H54 (cell line): ENCODE results near the gene CCDC57.

Experiments used
- DNase-seq: peaks from one replicate; pipeline ENCODE4 v3.0.0; 2011; ENCODE audit warnings: low spot score, mixed read lengths; ENCODE audit not compliant: insufficient read length
- FAIRE-seq: peaks from 3 replicates; lab custom pipeline; 2011; peaks lifted over from hg19 to GRCh38; lab: Jason Lieb, UNC
- POLR2A ChIP-seq: IDR thresholded peaks from 2 replicates; pipeline ENCODE4 v1.6.1; 2011; ENCODE audit warnings: low read depth, mild to moderate bottlenecking, low read length

Gene CCDC57

DNA sequence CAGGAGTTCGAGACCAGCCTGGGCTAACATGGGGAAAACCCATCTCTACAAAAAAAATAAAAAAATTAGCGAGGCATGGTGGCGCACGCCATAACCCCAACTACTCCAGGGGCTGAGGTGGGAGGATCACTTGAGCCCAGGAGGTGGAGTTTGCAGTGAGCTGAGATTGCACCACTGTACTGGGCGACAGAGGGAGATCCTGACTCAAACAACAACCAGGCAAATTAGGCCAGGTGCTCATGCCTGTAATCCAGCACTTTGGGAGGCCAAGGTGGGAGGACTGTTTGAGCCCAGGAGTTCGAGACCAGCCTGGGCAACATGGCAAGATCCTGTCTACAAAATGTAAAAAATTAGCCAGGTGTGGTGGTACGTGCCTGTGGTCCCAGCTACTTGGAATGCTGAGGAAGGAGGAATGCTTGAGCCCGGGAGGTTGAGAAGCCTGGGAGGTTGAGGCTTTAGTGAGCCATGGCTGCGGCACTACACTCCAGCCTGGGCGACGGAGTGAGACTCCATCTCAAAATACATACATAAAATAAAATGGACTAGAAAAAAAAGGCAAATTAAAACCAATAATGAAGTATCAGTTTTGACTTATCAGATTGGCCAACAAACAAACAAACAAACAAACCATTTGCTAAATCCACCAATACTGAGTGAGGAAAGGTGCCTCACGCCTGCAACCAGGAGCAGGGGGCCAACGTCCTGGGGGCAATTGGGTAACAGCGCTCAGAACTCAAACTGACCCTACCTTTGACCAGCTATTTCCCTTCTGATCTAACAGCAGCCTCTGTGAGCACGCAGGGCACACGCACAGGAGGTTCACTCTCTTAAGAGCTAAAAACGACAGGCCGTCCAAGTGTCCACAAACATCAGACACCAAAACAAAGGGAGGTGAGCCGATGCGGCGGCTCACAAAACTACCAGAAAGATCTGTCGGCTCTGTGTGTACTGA lies 95.2 kb downstream of the CCDC57 start:
- no peak for TF ChIP-seq POLR2A
- DNase-seq (no peak), FAIRE-seq (no peak)

DNA sequence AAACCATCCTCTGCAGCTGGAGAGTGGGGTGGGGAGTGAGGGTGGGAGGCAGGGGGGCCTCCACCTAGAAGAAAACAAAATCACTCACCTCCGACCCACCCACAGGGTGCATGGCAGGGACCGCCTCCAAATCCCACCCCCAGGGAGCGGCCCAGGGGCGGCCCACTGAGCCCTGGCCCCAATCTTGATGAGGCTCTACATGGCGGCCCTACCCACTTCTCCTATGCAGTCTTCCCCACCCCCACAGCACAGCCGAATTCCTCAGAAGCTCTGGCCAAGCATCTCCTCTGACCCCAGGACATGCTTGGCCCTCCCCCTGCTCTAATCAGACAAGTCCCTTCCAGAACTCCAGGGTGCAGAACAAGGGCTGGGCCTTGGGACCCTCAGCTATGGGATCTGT lies 96.4 kb downstream of the CCDC57 start:
- FAIRE-seq, result no peak
- no peak for DNase-seq
- no peak for TF ChIP-seq POLR2A

DNA sequence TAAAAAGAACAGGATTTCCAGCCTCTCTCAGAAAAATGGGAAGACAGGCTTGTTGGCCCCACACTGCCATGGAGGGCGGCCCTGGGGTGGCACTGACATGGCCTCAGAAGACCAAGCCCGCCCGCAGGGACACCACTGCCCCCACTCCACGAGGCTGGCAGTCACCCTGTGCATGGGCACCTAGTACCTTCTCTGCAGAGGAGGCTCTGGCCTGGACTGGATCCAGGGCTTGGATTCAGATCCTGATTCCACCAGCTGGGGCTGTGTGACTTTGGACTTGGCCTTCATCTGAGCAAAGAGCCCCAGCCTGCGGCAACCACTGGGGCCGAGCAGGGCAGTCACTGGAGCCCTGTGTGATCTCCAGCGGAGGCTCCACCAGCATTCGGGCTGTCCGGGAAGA lies 97.8 kb downstream of the CCDC57 start:
- no peak for DNase-seq
- no peak for TF ChIP-seq POLR2A
- no peak for FAIRE-seq

DNA sequence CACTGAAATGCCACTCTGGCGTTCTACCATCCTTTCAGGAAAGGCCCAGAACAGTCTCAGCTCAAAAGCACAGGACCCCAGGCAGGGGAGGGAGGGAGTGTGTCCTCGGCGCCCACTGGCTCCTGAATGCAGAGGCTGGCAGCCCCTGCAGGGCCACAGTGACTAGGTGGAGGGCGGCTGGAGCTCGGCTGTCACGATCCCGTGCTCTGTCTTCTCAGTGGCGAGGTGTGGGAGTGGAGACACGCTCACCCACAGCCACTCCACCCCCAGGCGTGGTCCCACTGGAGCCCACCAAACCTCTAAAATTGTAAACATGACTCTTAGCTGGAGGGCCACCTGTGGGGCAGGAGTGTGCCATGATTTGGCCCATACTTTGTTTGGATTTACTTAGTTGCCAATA lies 98.2 kb downstream of the CCDC57 start:
- no peak for DNase-seq
- no peak for FAIRE-seq
- TF ChIP-seq POLR2A, result no peak

DNA sequence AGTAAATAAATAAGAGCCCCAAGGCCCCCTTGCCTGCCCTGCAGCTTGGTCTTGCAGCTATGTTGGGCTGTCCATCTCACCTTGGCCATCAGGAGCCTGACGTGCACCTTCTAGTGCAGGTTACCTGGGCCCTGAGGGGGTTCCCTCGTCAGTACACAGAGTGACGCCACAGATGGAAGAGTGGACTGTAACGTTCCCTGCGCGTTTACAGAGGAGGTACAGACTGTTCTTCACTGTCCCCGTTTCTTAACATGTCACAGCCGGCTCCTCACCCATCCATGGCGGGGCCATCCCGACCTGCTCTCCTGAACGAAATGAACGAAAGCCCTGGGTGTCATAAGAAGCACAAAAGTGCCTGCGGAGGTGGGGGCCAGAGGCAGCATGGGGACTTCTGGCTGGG lies 98.7 kb downstream of the CCDC57 start:
- TF ChIP-seq POLR2A, result no peak
- FAIRE-seq (no peak), DNase-seq (no peak)

DNA sequence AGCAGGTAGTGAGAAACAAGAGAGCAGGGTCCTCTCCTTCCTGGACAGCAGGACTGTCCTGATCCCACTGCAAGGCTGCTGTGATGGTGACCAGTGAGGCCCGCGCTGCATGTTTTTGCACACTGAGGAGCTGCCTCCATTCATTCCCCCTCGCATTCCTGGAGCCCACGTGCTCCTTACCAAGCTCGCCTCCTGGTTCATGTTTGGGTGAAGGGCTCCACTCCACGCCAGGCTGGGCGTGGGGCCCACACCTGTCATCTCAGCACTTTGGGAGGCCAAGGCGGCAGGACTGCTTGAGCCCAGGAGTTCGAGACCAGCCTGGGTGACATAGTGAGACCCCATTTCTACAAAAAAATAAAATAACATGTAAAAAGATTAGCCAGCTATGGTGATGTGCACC lies 99.2 kb downstream of the CCDC57 start:
- FAIRE-seq (no peak), DNase-seq (no peak)
- no peak for TF ChIP-seq POLR2A

DNA sequence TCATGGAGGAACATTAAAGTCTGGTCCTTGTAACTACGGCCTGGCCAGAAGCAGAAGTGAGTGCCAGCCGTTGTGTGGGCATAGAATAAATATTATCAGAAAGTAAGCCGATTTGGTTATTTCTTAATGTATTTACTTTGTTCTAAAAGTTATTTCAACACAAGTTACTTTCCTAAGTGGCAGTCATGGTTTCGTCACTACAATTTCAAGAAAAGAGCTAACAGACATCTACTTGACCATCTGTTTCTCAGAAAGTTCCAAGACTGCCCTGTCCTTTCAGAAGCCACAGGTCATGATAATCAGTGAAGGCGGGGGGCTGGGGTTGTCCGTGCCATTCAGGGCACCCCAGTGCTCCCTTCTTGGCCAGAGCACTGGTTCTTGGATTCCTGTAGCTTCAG lies 99.7 kb downstream of the CCDC57 start:
- DNase-seq (no peak), FAIRE-seq (no peak)
- TF ChIP-seq POLR2A, result no peak

DNA sequence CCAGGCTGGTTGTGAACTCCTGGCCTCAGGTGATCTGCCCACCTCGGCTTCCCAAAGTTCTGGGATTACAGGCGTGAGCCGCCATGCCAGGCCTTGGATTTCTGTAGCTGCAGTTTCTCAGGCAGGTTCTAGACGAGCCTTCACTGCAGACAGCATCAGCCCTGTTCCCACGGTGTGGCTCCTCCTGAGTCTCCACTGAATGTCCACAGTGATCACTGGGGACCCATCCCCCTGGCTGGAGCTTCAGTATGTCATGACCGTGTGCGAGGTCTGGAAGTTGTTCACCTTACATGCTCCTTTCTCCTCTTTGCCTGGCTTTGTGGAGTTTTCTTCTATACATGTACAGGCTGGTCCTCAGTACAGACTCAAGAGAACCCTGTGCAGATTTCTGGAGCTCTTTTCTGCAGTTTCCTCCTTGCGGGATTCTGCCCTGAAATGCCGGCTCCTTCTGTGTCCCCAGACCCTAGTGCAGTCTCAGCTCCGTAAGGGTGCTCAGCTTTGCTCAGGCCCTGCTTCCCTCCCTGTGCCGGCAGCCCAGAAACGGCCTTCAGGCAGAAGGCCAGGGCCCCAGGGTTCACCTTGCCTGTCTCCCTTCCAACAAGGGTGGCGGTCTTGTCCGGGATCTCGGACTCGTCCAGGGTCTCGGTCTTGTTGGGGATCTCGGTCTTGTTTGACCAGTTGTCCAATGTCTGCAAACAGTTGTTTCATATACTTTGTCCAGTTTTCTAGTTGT lies 100.3 kb downstream of the CCDC57 start:
- TF ChIP-seq POLR2A, result no peak
- FAIRE-seq (no peak), DNase-seq (no peak)

DNA sequence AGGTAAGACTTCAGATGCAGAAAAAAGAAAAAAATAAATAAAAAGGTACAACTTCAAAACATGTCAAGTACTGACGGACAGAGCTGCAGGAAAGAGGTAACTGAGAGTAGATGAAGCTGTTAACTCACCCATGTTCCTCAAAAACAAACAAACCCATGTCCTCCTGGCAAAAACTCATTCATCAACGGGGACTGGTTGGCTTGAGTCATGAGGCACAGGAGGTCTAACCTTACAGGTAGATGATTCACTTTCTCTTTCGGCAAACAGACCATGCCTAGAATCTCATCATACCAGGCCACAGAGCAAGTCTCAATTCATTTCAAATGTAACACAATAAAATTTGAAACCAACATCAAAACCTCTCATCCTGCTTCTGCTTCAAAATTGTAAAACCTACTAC lies 102.3 kb downstream of the CCDC57 start:
- DNase-seq (no peak), FAIRE-seq (no peak)
- TF ChIP-seq POLR2A, result no peak

DNA sequence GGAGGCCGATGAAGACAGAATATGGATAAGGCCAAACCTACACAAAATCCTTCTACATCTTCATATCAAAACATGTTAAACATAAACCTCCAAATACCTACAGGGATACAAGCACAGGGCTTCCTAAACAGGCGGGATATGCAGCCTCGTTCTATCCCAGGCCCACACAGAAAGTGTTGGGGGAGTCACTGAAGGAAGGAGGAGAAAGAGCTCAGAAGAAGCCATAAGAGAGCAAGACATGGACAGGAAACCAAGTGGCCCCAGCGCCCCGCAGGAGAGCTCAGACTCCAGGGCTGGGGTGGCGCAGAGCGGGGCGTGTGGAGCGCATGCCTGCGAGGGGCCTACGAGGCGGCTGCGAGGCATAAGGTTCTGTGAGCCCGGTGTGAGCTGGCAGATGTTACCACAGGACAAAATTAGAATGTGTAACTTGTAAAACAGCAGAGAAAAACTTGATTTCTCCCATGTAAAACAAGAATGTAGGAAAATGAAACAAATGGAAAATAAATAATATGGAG lies 103.6 kb downstream of the CCDC57 start:
- no peak for TF ChIP-seq POLR2A
- DNase-seq (no peak), FAIRE-seq (no peak)

DNA sequence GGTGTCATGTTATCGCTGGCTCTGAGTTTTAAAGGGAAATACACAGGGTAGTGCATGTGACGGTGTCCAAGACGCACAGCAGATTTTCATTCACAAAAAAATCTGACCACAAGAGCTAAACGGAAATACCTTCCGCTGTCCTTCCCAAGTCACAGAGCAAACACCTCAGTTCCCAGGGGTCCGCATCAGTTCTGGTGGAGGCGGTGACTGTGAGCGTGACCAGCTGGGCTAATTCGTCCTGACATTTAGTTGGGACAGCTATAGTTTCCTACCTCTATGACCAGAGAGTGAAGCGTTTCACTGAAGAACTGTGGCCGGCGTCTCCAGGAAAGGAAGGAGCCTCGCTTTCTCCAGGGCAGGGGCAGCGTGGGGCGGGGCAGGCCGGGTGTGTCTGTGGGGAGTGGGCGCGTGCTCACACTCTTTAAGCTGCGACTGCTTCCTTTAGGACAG lies 104.1 kb downstream of the CCDC57 start:
- TF ChIP-seq POLR2A, result no peak
- FAIRE-seq (no peak), DNase-seq (no peak)

DNA sequence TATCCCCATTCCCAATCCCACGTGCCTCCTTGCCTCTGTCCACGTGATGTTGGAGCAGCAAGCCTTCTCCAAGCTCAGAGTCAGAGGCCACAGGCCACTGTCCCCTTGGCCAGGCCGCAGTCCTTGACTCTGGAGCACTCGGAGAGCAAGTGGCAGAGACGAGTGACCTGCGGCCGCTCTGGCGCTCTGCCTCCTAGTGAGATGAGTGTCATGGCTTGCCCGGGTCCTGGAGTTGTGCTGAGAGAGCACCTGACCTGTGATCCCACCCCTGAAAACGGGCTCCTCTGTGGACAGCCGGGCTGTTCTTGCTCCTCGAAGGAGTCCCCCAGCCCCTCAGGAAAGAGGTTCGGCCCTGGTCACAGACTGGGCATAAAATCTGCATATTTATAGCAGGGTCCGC lies 104.6 kb downstream of the CCDC57 start:
- FAIRE-seq, result no peak
- no peak for TF ChIP-seq POLR2A
- no peak for DNase-seq

DNA sequence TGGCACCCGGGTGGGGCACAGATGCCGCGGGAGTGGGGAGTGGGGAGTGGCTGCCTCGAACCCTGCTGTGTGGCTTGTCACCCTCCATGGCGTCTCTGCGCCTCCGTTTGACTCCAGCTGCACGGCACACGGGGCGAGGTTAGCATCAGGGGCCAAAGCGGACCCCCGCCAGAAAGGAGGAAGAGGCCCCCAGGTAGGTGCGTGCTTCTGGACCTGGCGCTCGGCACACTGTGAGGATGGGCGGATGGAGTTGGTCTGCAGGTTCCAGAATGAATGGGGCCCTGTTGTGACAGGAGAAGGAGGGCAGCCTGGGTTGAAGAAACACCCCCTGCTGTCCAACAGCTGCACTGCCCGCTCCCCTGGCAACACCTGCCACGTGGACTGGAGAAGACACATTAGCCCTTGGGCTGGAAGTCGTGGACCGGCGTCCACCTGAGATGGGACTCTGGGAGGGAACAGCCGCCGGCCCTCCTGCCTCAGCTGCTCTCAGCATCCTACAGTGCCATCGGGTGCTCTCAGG lies 105.2 kb downstream of the CCDC57 start:
- no peak for DNase-seq
- no peak for FAIRE-seq
- no peak for TF ChIP-seq POLR2A
